GM19397 (cell line): ENCODE results near the gene ENO3.

Experiments
- ATAC-seq: cut with Tn5 transposase; IDR thresholded peaks from one replicate; pipeline ENCODE4 v1.9.1; 2021; ENCODE audit warnings: mild to moderate bottlenecking, moderate library complexity; ENCODE audit not compliant: unreplicated experiment

Gene ENO3

DNA sequence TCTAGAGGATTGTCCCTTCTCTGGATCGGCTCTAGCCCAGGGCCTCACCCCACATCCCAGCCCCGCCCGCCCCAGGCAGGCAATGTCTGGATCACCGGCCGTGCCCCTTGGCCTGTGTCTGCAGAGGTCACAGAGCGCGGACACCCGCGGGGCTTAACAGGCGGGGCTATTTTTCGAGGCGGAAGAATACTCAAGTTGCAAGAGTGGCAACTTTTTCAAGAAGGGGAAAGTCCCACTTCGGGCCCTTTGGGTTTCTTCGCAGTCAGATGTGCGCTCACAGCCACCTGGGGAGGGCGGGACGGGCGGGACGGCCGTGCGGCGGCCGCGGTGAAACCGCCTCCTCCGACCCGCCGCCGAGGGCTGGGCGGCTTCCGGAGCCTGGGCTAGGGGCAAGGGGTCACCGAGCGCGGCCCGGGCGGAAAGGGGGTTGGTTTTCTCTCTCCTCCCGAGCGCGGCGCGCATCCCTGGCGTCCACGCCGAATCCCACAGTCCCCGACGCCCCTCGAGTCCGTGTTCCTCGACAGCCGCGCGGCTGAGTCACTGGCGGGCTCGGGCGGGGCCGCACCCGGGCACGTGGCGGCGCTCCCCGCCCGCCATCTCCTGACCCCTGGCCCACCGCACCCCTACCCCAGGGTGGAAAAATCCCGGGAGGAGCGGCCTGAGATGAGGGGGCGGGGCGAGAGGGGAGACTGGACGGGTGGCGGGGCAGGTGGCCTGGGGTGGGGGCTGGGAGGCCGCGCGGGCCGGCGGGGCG lies 1.4 kb upstream of the ENO3 start:
- ATAC-seq = peak; percentile 31

DNA sequence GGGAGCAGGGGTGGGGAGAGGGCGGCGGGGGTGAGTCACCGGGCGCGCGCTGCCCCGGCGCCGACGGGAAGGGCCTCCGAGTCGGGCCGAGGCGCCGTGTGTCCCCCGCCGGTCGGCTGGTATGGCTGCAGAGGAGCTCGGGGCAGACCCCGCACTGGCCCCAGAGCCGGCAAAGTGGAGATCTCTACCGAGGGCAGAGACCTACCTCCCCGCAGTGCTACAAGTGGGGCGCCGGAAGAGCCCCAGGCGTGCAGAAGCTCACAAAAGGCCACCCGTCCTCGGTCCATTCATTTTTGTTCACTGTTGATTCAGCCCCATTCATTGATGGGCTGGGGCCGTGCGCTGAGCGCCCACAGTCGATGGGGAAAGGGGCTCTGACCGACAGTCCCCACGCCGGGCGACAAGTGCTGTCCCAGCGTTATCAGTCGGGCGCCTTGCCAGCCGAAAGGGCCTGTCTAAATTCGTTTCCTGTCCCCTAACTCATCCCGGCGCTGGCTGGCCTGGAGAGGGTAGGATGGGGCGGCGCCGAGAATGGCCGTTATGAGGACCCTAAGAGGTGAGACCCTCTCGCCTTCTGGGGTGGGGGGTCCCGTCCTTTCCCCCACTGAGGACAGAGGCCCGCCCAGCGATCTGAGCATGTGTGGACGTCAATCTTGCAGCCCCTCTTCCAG lies 709 bp upstream of the ENO3 start:
- ATAC-seq = no peak

DNA sequence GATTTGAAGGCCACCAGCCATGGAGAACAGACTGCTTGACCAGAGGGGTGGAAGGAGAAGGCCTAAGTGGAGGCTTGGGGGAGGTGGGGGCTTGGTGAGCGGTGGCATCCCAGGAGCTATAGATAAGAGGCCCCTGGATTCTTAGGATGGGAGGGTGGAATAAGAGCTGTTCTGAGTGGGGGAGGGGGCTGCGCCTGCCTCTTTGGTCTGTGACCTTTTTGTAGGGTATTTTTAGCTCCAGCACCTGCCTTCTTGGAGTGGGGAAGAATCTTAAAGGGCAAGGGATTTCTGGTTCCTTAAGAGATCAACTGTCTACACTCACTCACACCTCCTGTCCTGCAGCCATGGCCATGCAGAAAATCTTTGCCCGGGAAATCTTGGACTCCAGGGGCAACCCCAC lies 567 bp downstream of the ENO3 start:
- no peak for ATAC-seq

DNA sequence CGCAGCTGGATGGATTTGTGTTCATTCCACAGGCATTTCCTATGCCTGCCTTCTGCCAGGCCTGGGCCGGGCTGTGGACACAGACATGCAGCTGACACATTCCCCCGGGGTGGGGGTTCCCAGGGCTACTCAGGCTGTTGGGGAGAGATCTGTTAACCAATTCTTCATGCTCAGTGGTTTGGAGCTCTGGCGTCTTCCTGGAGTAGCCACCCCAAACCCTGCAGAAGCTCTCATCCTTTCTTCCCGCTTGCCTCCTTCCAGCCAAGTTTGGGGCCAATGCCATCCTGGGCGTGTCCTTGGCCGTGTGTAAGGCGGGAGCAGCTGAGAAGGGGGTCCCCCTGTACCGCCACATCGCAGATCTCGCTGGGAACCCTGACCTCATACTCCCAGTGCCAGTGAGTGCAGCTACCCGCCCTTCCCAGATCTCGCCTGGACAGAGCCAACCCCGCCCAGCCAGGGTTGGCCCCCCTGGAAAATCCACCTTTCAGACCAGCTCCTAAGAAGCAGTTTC lies 2.6 kb downstream of the ENO3 start:
- ATAC-seq = no peak

DNA sequence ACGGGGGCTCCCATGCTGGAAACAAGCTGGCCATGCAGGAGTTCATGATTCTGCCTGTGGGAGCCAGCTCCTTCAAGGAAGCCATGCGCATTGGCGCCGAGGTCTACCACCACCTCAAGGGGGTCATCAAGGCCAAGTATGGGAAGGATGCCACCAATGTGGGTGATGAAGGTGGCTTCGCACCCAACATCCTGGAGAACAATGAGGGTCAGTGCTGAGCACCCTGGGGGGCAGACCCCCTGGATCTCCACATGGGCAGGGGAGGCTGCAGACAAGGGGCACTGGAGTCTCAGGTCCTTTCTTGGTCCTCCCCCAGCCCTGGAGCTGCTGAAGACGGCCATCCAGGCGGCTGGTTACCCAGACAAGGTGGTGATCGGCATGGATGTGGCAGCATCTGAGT lies 4.2 kb downstream of the ENO3 start:
- ATAC-seq = no peak

DNA sequence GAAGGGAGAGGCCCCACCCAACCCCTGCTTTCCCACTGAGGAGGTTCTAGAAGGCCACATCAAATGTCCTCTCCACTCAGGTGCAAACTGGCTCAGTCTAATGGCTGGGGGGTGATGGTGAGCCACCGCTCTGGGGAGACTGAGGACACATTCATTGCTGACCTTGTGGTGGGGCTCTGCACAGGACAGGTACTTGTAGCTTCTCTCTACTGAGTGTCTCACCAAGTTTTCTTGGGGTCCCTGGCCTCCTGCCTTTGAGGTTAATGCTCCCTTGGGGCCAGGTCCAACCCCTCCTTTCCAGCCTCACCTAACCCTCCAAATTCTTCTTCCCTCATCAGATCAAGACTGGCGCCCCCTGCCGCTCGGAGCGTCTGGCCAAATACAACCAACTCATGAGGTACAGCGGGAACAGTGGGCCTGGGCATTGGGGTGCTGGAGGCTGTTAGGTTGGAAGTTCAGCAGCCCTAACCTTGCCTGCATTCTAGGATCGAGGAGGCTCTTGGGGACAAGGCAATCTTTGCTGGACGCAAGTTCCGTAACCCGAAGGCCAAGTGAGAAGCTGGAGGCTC lies 5.7 kb downstream of the ENO3 start:
- ATAC-seq = no peak

DNA sequence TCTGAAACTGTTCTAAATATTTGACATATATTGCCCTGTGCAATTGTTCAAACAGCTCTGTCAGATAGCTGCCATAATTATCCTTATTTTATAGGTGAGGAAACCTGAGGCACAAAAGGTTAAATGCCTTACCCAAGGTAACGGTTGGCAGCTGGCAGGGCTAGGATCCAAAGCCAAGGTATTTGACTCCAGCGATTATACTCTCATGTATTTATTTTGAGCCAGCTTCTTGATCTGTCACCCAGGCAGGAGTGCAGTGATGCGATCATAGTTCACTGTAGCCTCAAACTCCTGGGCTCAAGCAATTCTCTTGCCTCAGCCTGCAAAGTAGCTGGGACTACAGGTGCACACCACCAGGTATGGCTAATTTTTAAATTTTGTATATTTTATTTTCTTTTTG lies 7.2 kb downstream of the ENO3 start:
- ATAC-seq = no peak

DNA sequence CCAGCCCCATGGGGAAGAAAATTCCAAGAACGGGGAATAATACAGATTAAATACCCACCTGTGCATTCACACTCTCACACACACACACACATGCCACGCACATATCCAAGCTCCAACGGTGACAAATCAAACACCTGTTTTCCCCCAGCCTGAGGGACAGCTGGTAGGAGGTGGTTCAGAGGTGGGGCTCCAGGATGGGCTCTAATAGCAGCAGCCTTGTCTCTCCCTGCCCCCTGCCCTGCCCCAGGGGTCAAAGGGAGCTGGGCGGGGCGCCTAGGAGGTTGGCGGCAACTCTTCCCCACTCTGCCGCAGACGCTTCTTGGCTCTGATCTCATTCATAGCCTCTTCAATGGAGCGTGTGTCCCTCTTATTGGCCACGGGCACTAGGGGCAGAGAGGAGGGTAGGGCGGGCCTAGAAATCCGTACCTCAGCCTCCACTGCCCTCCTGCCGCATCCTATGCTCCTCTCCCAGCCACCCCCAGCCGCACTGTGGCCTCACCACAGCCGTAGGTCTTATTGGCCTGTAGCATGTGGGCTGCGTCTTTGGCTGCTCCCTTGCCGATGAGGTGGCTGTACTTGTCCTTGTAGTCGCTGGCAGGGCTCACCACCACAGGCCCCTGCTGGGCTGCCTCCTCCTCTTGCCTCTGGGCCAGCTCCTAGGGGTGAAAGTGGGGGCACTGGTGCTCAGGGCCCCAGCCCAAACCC lies 8.5 kb downstream of the ENO3 start:
- no peak for ATAC-seq

DNA sequence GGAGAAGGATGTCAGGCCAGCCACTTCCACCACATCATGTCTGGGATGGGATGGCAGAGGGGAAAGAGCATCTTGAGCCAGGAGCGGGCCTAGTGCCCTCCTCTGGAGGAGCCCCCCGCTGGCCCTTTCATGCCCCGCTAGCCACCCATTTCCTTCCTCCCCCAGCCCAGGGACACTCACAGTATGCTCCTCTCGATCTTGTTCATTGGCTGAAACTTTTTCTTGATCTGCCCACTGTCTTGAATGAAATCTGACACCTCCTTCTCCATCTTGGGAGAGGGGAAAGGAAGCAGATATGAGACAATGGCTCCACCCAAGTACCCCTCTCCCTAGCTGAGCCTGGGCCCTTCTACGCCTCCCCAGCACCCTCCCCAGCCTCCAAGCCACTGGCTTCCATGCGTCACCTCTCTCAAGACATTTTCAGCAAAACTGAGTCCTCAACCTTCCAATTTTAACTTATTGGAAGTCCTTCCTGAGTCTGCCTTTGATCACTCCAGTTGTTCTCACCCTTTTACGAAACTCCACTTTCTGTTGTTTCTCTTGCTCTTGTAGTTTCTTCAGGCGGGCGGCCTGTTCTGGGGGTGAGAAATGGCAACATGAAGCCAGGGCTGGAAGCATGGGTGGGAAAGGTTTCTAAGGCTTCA lies 9.5 kb downstream of the ENO3 start:
- no peak for ATAC-seq

DNA sequence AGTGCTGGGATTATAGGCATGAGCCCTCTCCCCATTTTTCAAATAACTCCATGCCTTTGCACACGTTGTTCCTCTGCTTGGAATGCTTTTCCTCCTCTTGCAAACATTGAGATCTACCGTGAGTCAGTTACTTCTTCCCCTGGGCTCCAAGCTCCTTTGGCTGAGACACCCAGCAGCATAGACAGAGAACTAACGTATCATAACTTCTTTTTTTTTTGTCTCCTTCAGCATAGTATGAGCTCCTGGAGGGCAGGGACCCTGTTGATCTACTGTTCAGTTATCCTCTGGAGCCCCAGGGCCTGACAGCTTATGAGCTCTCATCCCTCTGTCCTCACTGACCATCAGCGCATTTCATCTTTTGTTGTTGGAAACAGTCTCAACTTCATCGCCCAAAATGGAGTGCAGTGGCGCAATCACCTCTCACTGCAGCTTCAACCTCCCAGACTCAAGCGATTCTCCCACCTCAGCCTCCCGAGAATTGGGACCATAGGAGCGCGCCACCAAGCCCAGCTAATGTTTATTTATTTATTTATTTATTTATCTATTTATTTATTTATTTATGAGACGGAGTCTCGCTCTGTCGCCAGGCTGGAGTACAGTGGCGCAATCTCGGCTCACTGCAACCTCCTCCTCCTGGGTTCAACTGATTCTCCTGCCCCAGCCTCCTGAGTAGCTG lies 14.5 kb downstream of the ENO3 start:
- ATAC-seq = no peak

DNA sequence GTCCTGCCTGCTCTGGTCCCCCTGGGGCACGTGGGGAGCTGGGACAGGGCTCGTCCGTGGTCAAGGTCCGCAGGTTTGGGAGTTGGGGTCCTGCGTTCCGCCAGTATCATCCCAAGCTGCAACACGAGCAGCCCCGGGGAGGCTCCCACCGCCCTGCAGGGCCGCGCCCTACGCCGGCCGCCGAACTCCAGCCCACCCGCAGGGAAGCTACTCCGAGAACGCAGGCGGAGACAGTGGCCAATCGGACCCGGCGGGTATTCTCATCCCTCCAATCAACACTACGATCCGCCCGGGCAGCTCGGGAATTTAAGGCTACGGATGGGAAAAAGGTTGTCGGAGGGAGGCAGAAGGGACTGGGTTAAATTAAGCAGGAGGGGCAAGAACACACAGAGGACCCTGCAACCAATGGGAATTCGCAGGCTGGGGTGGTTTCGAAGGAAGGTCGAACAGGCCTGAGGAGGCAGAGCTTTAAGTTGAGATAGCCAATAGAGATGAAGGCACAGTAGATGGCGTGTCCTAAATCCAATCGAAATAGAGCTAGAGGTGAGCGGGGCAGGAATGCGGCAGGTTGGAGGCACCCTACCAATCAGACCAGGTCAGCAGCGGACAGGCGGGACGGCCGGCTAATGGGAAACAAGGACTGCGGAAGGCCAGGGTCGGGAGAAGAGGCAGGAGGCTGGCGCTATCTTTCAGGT lies 16.1 kb downstream of the ENO3 start:
- ATAC-seq = peak; percentile 77

DNA sequence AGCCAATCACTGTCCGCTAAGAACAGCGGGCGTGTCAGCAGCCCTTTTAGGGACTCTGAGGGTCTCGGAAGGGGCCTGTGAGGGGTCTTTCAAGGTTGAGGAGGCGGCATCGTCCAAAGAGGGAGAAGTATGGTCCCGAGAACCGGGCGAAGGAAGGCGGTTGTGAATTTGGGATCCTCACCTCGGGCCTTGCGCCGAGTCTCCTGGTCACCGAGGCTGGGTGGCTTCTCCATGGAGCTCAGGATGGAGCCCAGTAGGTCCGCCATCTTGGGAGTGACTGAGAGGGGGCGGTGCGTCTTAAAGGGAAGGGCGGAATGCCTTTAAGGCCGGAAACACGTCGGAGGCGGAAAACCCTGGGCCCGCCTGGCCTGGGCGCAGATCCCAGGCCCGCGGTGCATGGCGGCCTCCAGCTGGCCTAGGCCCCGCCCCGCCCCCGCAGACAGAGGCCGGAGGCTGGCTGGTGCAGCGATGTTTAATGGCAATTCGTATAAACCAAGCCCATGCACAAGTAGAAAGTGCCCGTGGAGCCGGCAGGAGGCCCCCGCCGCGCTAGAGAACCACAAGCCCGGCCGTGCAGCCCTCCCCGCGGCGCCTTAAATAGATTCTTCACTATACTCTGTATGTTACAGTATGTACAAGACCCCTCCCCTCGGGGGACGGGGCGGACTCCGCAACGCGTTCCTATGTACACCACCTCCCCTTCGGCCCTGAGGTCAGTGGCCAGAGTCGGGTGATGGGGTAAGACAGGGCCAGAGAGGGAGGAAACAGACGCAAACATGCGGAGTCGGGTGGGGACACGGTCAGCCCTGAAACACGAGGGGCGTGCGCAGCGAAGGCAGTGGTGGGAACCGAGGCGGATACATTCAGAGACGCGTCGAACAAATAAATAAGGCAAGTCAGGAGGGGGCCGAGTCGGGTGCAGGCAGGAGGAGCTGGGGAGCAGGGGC lies 16.9 kb downstream of the ENO3 start, which contains the start of gene SPAG7:
SPAG7 (minus strand) TSS at position 279 of the 947 bp plus-strand sequence; CDS start at position 266, 13 bp downstream.
- peak; percentile 63 for ATAC-seq

DNA sequence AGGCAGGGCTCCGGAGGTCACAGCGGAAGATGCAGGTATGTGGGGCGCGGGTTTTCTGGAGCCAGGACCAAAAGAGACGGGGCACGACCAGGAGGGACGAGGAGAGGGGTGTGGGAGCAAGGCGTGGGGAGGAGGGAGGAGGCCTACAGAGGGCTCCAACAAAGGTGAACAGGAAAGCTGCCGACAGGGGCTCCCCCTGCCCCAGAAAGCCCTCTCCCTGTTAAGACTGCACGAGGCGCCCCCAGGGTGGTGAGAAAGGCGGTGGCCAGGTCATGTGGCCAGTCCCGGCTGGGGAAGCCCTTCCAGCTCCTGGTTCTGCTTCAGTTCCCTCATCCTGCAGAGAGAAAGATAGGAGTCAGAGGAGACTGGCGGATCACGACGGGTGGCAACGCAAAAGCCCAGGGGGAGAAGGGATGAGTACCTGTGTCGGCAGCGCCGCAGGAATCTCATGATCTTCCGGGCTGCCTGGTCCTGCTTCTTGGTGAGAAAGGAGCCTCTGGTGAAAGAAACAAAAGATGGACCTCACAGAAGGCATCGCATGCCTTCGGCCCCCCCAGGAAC lies 17.6 kb downstream of the ENO3 start:
- ATAC-seq = no peak

DNA sequence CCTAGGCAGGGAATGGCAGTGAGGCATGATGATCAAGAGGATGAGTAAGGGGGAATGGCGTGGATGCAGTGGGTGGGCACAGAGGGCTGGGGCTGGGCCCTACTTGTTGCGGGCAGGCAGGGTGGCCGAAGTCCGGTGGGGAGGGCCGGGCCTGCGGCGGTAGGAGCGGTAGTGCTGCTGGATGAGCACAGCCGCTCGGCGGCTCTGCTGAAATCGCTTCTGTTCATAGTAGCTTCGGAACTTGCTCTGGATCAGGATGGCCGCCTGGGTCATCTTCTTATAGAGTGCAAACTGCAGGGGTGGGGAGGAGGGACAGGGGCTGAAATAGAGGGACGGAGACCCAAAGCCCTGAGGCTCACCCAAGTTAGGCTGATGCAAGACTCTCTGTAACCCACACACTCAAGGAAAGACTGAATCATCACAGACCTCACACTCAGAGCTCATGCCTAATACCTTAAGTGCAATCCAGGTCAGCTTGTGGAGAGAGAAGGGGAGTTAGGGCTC lies 18.2 kb downstream of the ENO3 start:
- no peak for ATAC-seq

DNA sequence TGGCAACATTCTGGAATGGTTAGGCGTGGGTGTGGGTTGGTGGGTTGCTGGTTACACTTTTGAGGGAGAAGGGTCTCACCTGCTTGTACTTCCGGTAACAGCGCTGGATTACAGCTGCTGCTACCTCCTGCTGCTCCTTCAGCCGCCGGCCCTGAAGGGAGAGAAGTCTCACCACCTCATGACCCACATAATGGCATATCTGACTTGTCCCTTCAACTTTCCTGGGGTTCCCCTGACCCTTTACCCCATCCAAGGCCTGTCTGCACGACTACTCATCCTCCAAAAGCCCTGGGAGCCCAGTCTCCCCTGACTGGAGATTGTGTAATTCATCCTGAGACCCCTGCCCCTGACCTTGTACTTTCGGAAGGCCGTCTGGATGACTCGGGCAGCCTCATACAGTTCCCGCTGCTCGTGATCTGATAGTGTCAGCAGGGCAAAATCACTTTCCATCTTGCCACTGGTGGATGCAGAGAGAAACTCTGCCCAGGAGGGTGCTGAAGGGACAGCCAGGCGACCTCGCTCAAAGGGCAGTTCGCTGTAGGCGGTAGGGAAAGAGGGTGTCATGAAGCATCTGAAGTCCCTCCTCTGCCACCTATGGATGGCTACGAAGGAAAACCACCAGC lies 18.7 kb downstream of the ENO3 start:
- ATAC-seq = no peak

DNA sequence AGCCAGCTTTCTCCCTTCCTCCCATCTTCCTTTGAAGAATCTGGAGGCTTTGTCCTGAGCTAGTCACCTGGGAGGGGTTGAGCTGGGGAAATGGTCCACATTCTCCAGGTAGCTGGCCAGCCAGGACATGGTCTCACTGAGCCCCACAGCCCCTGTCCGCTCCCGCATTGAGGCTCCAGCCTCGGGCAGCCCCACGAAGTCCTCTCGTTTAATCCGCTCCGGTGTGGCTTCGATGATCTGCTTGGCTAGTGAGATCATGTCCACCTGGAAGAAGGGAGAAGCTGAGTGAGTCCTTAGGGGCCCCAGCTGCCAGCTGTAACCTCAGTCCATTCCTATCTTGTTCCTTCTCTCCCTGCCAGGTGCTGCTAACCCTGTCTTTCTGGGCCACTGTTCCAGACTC lies 19.4 kb downstream of the ENO3 start:
- no peak for ATAC-seq

DNA sequence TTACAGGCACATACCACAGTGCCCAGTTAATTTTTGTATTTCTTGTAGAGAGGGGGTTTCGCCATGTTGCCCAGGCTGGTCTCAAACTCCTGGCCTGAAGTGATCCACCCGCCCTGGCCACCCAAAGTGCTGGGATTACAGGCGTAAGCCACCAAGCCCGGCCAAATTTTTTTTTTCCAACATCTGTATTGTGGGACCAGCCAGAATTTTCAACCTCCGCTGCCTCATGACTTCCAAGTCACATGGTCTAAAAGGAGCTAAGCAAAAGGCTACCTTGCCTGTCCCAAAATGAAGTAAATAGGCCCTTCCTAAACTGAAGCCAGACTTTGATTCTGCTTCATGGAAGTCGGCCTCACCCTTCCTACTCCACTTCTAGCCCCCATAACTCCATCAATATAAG lies 20.9 kb downstream of the ENO3 start:
- no peak for ATAC-seq

DNA sequence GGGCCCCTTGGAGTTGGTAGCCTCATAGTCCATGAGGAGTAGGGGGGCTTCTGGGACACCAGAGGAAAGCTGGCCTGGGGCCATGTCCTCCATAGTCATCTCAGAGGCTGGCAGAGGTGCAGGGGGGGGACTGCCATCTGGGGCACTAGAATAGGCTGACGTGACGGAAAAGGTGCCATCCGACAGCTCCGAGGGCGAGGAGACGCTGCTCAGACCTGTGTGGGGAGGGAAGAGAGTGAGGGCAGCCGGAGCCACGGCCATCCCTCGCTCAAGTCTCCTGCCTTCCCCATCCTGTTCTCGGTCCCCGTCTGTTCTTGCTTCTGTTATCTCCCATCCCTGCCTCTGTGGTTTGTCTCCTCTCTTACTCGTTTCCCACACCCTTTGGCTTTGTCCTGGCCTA lies 21.4 kb downstream of the ENO3 start:
- no peak for ATAC-seq
